Skin epidermis (tissue), 12 donors: ENCODE measurements around the gene KIRREL2.
A peak's percentile ranks its signal among the peaks of the same experiment; 100 is the strongest.
"Not testable (repeated sequence)": the region's sequence is repeated elsewhere in the genome, so short reads cannot be mapped to it uniquely, and the experiment has no call there.

ENCODE experiments used
- H3K27ac ChIP-seq, 21 experiments: fragments of 200-600 bp; sonication (generic) in 11 of 21; one replicate each; pipeline ENCODE4 v1.5.0; 2020; ENCODE audit warnings: mild to moderate bottlenecking in 3 of 21, inconsistent platforms in 2 of 21, moderate library complexity in 2 of 21
- H3K4me3 ChIP-seq, 7 experiments: fragments of 200-600 bp; sonication (generic) in 2 of 7; one replicate each; pipeline ENCODE4 v1.5.0; 2020; ENCODE audit warnings: inconsistent platforms in 2 of 7, mild to moderate bottlenecking in 2 of 7, moderate library complexity in 1 of 7

The KIRREL2 gene

GRCh38 chr19:35890113-35890650 is 33.5 kb downstream of the KIRREL2 start:
- no peak overlapping the region for H3K4me3 ChIP-seq
- H3K27ac ChIP-seq = no peak overlapping the region

GRCh38 chr19:35891819-35892218 is 35.1 kb downstream of the KIRREL2 start:
- H3K27ac ChIP-seq, H3K4me3 ChIP-seq: not testable (repeated sequence)

- Histone ChIP-seq H3K27ac (no peak overlapping the region), H3K4me3 (no peak overlapping the region)
These were observed 37.6 kb downstream of the KIRREL2 start for GRCh38 chr19:35894342-35894741.

GRCh38 chr19:35895911-35896642 is 39.4 kb downstream of the KIRREL2 start:
- H3K4me3 ChIP-seq = no peak overlapping the region
- H3K27ac ChIP-seq = no peak overlapping the region

DNA sequence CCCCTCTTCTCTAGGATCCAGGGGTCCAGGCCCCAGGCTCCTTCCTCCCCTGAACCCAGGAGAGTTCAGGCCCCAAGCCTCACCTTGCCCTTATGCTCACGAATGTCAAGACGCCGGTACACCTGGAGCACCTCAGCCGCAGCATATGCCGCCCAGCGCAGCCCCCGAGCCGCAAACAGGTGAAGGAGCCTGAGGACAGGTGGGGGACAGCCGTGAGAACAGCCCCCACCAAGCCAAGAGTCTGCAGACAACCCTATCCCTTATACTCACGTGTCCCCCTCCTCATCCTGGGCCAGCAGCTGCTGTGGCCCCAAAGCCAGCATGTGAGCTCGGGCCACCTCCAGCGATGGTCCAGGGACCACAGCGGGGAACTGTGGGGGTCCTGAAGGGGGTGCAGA is 39.9 kb downstream of the KIRREL2 start:
- Histone ChIP-seq H3K27ac (peak overlapping the region in 2 of 21 experiments; percentile 7 to 83), H3K4me3 (no peak overlapping the region)

- peak overlapping the region; percentile 48 to 83 (median 73) for H3K4me3 ChIP-seq
- peak overlapping the region in 20 of 21 experiments; percentile 76 to 97 (median 91) for H3K27ac ChIP-seq
These were observed 41.2 kb downstream of the KIRREL2 start for GRCh38 chr19:35897706-35898451.

DNA sequence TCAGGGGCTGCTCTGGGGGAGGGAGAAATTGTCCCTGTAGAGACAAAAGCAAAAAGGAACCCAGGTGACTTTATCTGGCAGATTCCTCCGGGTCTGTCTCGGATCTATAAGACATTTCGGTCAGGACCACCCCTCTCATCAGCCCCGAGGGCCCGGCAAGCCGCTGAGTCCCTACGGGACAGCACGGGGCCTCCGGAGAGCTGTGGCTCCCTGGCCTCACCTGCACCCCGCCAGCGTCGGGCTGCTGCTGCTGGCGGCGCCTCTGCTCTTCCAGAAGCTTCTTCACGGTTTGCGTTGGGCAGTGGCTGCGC is 41.7 kb downstream of the KIRREL2 start:
- Histone ChIP-seq H3K4me3 (peak overlapping the region; percentile 48 to 83 (median 73)), H3K27ac (peak overlapping the region; percentile 56 to 97 (median 91))

- Histone ChIP-seq H3K4me3 (peak overlapping the region; percentile 48 to 83 (median 73)), H3K27ac (peak overlapping the region; percentile 56 to 97 (median 91))
These were observed 43.0 kb downstream of the KIRREL2 start for GRCh38 chr19:35899547-35900214.

DNA sequence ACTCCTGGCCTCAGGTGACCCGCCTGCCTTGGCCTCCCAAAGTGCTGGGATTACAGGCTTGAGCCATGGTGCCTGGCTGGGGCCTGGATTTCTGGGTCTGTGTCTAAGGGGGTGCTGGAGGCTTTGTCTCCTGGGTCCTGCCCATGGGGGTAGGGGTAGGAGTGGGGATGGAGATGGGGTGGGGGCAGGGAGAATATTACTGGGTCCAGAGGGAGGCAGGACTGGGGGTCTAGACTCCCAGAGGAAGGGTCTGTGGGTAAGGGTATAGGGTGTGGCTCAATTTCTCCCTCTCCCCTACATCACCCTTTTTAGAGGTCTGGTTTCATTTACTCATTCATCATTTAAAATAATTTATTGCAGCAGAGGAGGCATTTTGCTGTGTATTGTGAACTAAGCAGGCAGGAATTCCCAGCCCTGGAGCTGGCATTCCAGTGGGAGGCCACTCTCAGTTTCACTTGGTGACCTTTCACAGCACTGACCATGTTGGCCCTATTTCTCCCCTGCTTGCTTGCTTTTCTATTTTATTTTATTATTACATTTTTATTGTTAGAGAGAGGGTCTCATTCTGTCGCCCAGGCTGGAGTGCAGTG is 44.4 kb downstream of the KIRREL2 start:
- Histone ChIP-seq H3K27ac (peak overlapping the region in 19 of 21 experiments; percentile 77 to 97 (median 91)), H3K4me3 (peak overlapping the region in 6 of 7 experiments; percentile 48 to 83 (median 71))

GRCh38 chr19:35901854-35902661 is 45.3 kb downstream of the KIRREL2 start, which contains the start of gene HCST:
Gene HCST (plus strand): TSS chr19:35902529. CDS start chr19:35902594, 65 bp downstream.
- peak within 1 kb of the TSS; percentile 5 to 83 (median 18) for H3K4me3 ChIP-seq
- peak within 1 kb of the TSS in 20 of 21 experiments; percentile 67 to 97 (median 91) for H3K27ac ChIP-seq

- peak overlapping the region in 20 of 21 experiments; percentile 47 to 97 (median 90) for H3K27ac ChIP-seq
- peak overlapping the region; percentile 5 to 69 (median 18) for H3K4me3 ChIP-seq
These were observed 46.3 kb downstream of the KIRREL2 start for GRCh38 chr19:35902870-35903475.

DNA sequence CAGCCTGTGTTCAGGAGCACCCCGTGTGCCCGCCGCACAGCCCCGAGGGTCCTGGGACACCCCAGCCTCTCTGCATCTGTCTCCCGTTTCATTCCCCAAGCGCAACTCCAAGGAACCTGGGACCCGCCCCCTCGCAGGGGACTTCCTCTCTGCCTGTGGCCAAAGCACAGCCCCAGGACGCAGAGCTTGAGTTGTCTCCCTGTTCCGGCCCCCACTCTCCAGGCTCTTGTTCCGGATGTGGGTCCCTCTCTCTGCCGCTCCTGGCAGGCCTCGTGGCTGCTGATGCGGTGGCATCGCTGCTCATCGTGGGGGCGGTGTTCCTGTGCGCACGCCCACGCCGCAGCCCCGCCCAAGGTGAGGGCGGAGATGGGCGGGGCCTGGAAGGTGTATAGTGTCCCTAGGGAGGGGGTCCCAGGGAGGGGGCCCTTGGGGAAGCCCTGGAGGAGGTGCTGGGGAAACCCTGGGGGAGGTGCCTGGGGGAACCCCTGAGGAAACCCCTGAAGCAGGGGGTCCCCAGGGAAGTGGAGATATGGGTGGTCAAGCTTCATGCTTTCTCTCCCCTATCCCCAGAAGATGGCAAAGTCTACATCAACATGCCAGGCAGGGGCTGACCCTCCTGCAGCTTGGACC is 47.0 kb downstream of the KIRREL2 start:
- Histone ChIP-seq H3K27ac (peak overlapping the region in 20 of 21 experiments; percentile 64 to 97 (median 90)), H3K4me3 (peak overlapping the region; percentile 5 to 69 (median 18))

DNA sequence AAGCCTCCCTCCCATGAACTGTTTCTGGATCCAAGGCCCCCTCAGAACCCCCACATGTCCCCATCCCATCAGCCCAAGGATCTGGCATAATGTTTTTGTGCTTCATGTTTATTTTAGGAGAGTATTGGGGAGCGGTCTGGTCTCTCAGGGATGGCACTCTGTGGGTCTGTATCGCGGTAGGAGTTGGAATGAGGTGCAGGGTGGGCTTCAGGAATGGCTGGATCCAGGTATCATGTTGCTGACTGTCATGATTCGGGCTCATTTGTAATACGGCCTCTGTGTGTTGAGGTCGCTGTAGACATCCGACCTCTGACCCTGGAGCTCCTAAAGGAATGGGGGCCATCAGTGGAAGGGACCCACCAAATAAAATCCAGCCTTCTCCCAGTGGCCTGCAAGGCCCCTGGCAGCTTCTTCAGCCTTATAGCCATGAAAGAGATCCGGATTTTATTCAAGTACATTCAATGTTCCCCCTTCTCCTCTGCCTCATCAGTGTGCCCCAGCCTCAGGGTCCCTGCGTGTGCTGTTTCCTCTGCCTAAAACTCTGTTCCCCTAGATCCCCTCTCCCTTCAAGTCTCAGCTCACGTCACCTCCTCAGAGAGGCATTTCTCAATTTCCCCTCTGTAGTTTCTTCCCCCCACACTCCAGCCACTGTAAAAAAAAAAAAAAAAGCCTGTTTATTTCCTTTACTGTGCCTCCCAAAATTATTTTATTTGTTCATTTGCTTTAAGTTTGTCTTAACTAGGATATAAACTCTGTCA is 47.8 kb downstream of the KIRREL2 start:
- Histone ChIP-seq H3K27ac (peak overlapping the region in 17 of 21 experiments; percentile 22 to 97 (median 91)), H3K4me3 (no peak overlapping the region)

DNA sequence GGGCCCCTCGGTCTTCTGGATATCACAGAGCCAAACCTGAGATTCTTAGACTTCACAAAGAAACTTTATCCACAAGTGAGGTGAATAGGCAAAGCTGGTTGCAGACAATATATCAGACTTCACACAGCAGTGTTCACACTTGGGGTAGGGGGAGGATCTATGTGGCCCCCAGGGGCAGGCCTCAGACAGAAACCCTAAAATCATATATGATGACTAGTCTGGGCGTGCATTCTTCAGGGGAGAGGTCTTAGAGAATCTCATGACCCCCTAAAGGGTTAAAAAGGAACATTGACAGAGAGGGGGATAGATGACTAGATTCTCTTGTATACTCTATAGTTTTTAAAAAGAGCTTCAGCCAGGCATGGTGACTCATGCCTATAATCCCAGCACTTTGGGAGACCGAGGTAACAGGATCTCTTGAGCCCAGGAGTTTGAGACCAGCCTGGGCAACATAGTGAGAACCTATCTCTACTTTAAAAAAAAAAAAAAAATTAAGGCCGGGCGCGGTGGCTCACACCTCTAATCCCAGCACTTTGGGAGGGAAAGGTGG is 48.5 kb downstream of the KIRREL2 start:
- Histone ChIP-seq H3K27ac (peak overlapping the region in 15 of 21 experiments; percentile 22 to 97 (median 70)), H3K4me3 (no peak overlapping the region)

DNA sequence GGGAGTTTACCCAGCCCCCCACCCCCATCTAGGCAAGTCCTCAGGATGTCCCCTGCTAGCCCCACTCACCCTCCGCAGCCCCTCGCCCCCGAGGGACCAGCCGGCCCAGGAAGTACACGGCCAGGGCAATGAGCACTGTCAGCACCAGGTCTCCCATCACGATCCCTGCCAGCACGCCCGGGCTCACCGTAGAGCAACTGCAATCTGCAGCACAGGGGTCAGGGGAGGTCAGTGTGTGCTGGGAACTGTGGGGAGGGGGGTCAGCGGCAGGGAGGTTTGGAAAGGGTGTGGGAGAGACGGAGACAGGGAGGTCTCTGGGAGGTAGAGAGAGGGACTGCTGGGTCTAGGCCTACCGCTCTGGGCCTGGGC is 50.6 kb downstream of the KIRREL2 start:
- H3K4me3 ChIP-seq = peak overlapping the region in 6 of 7 experiments; percentile 7 to 33 (median 28)
- H3K27ac ChIP-seq = peak overlapping the region in 20 of 21 experiments; percentile 2 to 88 (median 67)

DNA sequence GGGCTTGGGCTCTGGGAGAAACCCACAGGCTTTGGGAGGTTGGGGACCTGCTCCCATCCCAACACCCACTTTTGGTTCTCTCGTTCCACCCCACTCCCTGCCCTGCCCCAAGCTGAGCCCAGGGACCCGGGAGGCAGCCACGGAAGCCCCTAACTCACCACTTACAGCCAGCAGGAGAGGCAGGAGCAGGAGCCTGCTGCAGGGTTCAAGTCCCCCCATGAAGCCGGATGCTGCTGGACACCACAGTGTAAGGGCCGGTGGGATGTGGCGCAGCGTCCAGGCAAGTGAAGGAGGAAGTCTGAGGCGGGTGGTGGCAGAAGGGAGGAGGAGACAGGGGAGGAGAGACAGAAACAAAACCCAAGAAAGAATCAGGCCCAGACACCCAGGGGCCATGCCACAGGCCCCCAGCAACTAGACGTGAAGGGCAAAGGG is 51.3 kb downstream of the KIRREL2 start, which contains the start of gene TYROBP:
Gene TYROBP (minus strand): TSS at position 286 of the 432 bp plus-strand sequence. CDS start 67 bp downstream, at position 219.
- Histone ChIP-seq H3K4me3 (peak within 1 kb of the TSS in 6 of 7 experiments; percentile 7 to 33 (median 28)), H3K27ac (peak within 1 kb of the TSS in 20 of 21 experiments; percentile 25 to 88 (median 67))
